Lung (tissue), 12 donors: ENCODE data around the gene YY1. TPM values are rescaled to one million over a fixed set of nuclear protein-coding genes. Genes with fewer than 3 reads are reported as not detected.

Experiments used
- ATAC-seq: fragments of 200-7000 bp; cut with Tn5 transposase; one replicate; pipeline ENCODE4 v1.9.1; 2020; ENCODE audit warnings: moderate number of reproducible peaks; ENCODE audit not compliant: insufficient read depth, low FRiP score
- DNase-seq, 3 donors: peaks; one replicate each; pipeline ENCODE4 v3.0.0-alpha.2; 2013 to 2017
- H3K27ac ChIP-seq, 2 donors: one replicate each; pipeline ENCODE4 v1.5.1; 2013; ENCODE audit warnings: mild to moderate bottlenecking in 2 of 2, moderate library complexity in 2 of 2, control low read depth in 1 of 2, inconsistent platforms in 1 of 2, low read depth in 1 of 2, low read length in 1 of 2
- H3K27me3 ChIP-seq, 3 donors: one replicate each; pipeline ENCODE4 v1.5.1; 2013; ENCODE audit warnings: low read length in 2 of 3; ENCODE audit not compliant: control insufficient read depth in 3 of 3, insufficient read depth in 3 of 3
- H3K36me3 ChIP-seq, 4 donors: one replicate each; pipeline ENCODE4 v1.5.1; 2013; ENCODE audit warnings: low read length in 4 of 4, mild to moderate bottlenecking in 1 of 4, moderate library complexity in 1 of 4; ENCODE audit not compliant: control insufficient read depth in 4 of 4, insufficient read depth in 4 of 4
- H3K4me1 ChIP-seq, 5 donors: one replicate each; pipeline ENCODE4 v1.5.1; 2013; ENCODE audit warnings: low read length in 5 of 5, mild to moderate bottlenecking in 2 of 5, moderate library complexity in 1 of 5; ENCODE audit not compliant: control insufficient read depth in 5 of 5, insufficient read depth in 5 of 5
- H3K4me3 ChIP-seq: one replicate; pipeline ENCODE4 v1.5.1; 2013; ENCODE audit warnings: mild to moderate bottlenecking, control low read depth, moderate library complexity
- H3K9ac ChIP-seq, 2 donors: one replicate each; pipeline ENCODE4 v1.5.1; 2013; ENCODE audit warnings: low read length in 2 of 2, control low read depth in 1 of 2; ENCODE audit not compliant: insufficient read depth in 1 of 2
- H3K9me3 ChIP-seq, 4 donors: one replicate each; pipeline ENCODE4 v1.5.1; 2013; ENCODE audit warnings: low read length in 3 of 4, mild to moderate bottlenecking in 1 of 4, moderate library complexity in 1 of 4; ENCODE audit not compliant: control insufficient read depth in 4 of 4, insufficient read depth in 3 of 4
- CTCF ChIP-seq: IDR thresholded peaks from 2 replicates; pipeline ENCODE4 v1.5.1; 2012; ENCODE audit warnings: mild to moderate bottlenecking; ENCODE audit errors: control extremely low read depth, extremely low read depth
- WGBS, 2 donors: extraction: QIAGEN DNeasy Blood & Tissue Kit; methylation state at CpG; one replicate each; pipeline ENCODE4 v1.1.7; 2013; 5-methylcytosine and 5-hydroxymethylcytosine counted together
- polyA plus RNA-seq, 2 donors: library from polyadenylated mRNA; stranded (reverse); fragments of 200-250 nt; gene quantifications; one replicate each; pipeline ENCODE4 v1.2.1, GENCODE V29; 2013
- total RNA-seq, 2 donors: library from RNA; depleted of rRNA in 1 of 2; stranded (reverse); fragments of >200 nt in 1 of 2; gene quantifications; one replicate each; pipeline ENCODE4 v1.2.1, GENCODE V29; 2014 to 2021
- donor health status: control.
- donor health status: control.
- donor health status: Bipolar disorder and iron deficiency.
- donor health status: healthy.
- donor health status: DM: yes; HTN: yes; CAD: no.

The YY1 gene
- total and polyA plus RNA-seq, 4 donors = 22.9 to 62.9 (median 34.6) TPM

DNA sequence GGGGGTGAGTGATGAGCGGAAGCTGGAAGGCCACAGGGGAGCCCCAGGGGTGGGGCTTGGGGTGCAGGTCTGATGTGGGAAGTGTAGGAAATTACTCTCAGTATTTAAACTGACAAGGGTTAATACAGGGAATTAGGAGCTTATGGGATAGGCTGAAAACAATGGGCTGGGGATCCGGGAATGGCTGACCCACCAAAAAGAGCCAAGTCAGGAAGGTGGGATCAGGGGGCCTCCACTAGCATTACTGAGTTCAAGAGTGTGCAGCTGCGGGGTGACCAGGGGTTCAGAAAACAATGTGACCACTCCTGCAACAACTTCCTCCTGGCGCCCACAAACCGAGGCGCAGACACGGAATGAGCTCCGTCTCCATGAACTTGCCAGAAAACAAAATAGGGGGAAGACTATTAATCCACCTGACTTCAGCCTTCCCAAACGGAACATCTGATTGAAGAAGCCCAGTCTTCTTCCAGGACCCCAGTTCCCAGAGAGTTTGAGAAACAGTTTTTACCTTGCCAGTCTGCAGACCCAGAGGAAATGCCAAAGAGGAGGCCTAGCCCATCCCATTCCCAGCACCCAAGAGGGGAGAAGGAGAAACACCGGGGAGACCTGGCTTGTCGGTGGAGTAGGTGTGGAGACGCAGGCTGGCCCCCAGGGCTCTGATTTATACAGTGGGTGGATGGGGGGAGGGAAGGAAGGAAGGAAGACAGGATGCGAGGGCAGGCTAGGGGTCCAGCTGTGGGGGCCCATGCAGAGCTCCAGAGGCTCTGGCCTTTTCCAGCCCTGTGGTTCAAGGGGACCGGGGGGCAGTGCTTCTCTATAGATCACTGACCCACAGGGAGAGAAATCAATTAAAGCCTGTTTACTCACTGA is 16.5 kb upstream of the YY1 start:
- no peak for TF ChIP-seq CTCF
- no peak for ATAC-seq
- Histone ChIP-seq H3K9ac (peak overlapping the region in 1 of 2 donors; percentile 52), H3K4me1 (peaks cover 0 to 29% (median 13%) of the 10 kb centered on the region in 5 donors), H3K27ac (peak overlapping the region in 1 of 2 donors; percentile 67), H3K4me3 (no peak overlapping the region), H3K9me3 (no peaks in the 10 kb centered on the region), H3K27me3 (no peaks in the 10 kb centered on the region), H3K36me3 (no peaks in the 10 kb centered on the region)
- peak; percentile 18 to 22 (median 19) for DNase-seq
- 17 to 40% methylated on average over 14 of the region's 14 CpGs for WGBS, 2 donors

GRCh38 chr14:100223332-100224201 is 15.4 kb upstream of the YY1 start:
- TF ChIP-seq CTCF = no peak
- ATAC-seq = no peak
- Histone ChIP-seq H3K4me1 (peaks cover 0 to 29% (median 13%) of the 10 kb centered on the region in 5 donors), H3K27me3 (no peaks in the 10 kb centered on the region), H3K9ac (no peak overlapping the region), H3K4me3 (no peak overlapping the region), H3K36me3 (no peaks in the 10 kb centered on the region), H3K27ac (no peak overlapping the region), H3K9me3 (no peaks in the 10 kb centered on the region)
- DNase-seq = peak in 2 of 3 donors; percentile 29 to 53
- WGBS, 2 donors = 74 to 81% methylated on average over 12 of the region's 12 CpGs

- Histone ChIP-seq H3K4me1 (peaks cover 0 to 29% (median 13%) of the 10 kb centered on the region in 5 donors), H3K27me3 (no peaks in the 10 kb centered on the region), H3K27ac (no peak overlapping the region), H3K4me3 (no peak overlapping the region), H3K36me3 (no peaks in the 10 kb centered on the region), H3K9me3 (no peaks in the 10 kb centered on the region), H3K9ac (no peak overlapping the region)
- DNase-seq = no peak
- TF ChIP-seq CTCF = no peak
- WGBS, 2 donors = 36 to 65% methylated on average over 4 of the region's 4 CpGs
- no peak for ATAC-seq
Measured at GRCh38 chr14:100224229-100224866, 14.6 kb upstream of the YY1 start.
